Activated T-helper 1 cell treated with Interleukin-2 at 50 U/mL for 16 hours (primary cell): ENCODE results near the gene AGA.

ENCODE experiments used
- DNase-seq: peaks from one replicate; pipeline ENCODE4 v3.0.0-alpha.2; 2020; ENCODE audit warnings: low read depth

The AGA gene

GRCh38 chr4:177385576-177386277 lies 56.5 kb downstream of the AGA start:
- DNase-seq, result no peak

DNA sequence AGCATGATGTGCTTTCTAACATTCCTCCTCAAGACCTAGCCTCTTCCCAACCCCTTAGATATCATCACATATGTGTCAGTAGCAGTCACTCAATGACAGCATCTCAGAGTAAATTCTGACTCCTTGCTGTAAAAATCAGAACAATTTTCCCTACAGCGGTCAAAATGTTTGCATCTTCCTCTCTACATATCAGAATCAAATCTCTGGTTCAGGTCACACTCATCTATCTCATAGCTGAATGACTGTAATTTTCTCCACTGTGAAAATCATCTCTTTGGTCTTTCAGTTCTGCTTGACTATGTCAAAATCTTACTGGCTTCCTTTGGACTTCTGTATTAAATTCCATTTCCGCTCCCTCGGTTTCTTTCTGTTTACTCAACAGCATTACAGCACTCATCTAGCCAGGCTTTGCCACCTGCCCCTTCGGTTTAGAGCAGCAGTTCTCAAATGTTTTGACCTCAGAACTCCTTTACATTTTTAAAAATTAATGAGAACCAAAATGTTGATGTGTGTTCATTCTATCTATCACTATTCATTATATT lies 57.3 kb downstream of the AGA start:
- DNase-seq, result no peak

DNA sequence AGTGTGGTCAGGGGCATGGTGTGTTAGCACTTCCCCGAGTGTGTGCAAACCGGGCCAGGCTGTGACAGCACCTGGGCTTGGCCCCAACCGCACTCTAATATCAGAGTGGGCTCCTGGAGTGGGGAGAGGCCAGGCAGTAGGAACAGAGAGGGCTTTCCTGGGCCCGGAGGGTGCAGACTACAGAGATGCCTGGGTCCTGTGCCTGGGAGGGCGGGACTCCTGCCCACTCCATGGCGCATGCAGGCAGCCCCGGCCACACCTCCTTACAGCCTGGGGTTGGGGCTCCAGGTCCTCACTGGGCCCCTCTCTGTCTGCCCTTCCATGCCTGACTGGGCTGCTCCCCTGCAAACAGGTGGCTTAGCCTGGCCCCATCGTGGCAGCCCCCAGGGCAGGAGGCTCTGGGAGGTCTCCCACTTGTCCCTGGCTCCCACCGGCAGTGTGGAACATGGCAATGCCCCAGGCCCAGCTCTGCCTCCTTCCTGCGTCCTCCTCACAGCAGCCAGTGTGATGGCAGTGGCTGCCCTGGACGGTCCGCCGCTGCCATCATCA lies 60.4 kb downstream of the AGA start:
- no peak for DNase-seq
